Left ventricle myocardium inferior (tissue), 1 donor: ENCODE measurements around the gene SPG7. TPM values are rescaled to one million over a fixed set of nuclear protein-coding genes. Genes with fewer than 3 reads are reported as not detected.
A peak's percentile ranks its signal among the peaks of the same experiment; 100 is the strongest.

Experiments
- DNase-seq: peaks from one replicate; pipeline ENCODE4 v3.0.0-alpha.2; 2020
- H3K27ac ChIP-seq: fragments of 200-600 bp; replicated peaks from 2 replicates; pipeline ENCODE4 v1.8.0; 2021
- H3K27me3 ChIP-seq: fragments of 200-600 bp; 2 replicates; pipeline ENCODE4 v1.8.0; 2021; ENCODE audit warnings: low read depth
- H3K36me3 ChIP-seq: fragments of 200-600 bp; 2 replicates; pipeline ENCODE4 v1.8.0; 2021
- H3K4me1 ChIP-seq: fragments of 200-600 bp; 2 replicates; pipeline ENCODE4 v1.8.0; 2021
- H3K4me3 ChIP-seq: fragments of 200-600 bp; 2 replicates; pipeline ENCODE4 v1.8.0; 2021; ENCODE audit warnings: mild to moderate bottlenecking, moderate library complexity
- H3K9me3 ChIP-seq: fragments of 200-600 bp; replicated peaks from 2 replicates; pipeline ENCODE4 v1.8.0; 2021
- CTCF ChIP-seq: fragments of 200-600 bp; IDR thresholded peaks from 2 replicates; pipeline ENCODE4 v1.8.0; 2021; ENCODE audit warnings: antibody characterized with exemption, mild to moderate bottlenecking, borderline replicate concordance
- intact Hi-C: fragments of 100-400 bp; cut with micrococcal nuclease; formaldehyde crosslinking; loops from one replicate; pipeline ENCODE4 v1.11.0; 2022
- total RNA-seq: library from RNA; stranded (reverse); fragmentation: NEBNext Ultra II Directional; extraction: Animal tissue kit (Norgen Biotek cat#: 25700); gene quantifications from one replicate; pipeline ENCODE4 v1.2.1, GENCODE V29; 2021
- donor health status: DM: no; HTN: yes; CAD: no; lungs with severe emphysema.

Gene SPG7
- total RNA-seq, 1 donor from 2014 or later, result 104 TPM

GRCh38 chr16:89475144-89475543 is 33.1 kb upstream of the SPG7 start:
- Histone ChIP-seq H3K27me3 (no peaks in the 10 kb centered on the region), H3K9me3 (no peaks in the 10 kb centered on the region), H3K27ac (no peak overlapping the region), H3K36me3 (no peaks in the 10 kb centered on the region), H3K4me3 (no peak overlapping the region), H3K4me1 (peaks cover 96% of the 10 kb centered on the region)
- no peak for DNase-seq
- intact Hi-C loops, result no loop called here
- TF ChIP-seq CTCF, result no peak

- no peaks in the 10 kb centered on the region for H3K36me3 ChIP-seq
- DNase-seq, result no peak
- intact Hi-C loops, result no loop called here
- H3K4me3 ChIP-seq, result no peak overlapping the region
- no peaks in the 10 kb centered on the region for H3K27me3 ChIP-seq
- no peaks in the 10 kb centered on the region for H3K9me3 ChIP-seq
- peaks cover 96% of the 10 kb centered on the region for H3K4me1 ChIP-seq
- TF ChIP-seq CTCF, result no peak
- H3K27ac ChIP-seq, result no peak overlapping the region
Observed at GRCh38 chr16:89476379-89476778, 31.8 kb upstream of the SPG7 start.

GRCh38 chr16:89476811-89477261 is 31.4 kb upstream of the SPG7 start:
- no peak for TF ChIP-seq CTCF
- H3K4me3 ChIP-seq, result no peak overlapping the region
- no peak overlapping the region for H3K27ac ChIP-seq
- no peaks in the 10 kb centered on the region for H3K36me3 ChIP-seq
- intact Hi-C loops, result no loop called here
- no peaks in the 10 kb centered on the region for H3K27me3 ChIP-seq
- H3K4me1 ChIP-seq, result peaks cover 96% of the 10 kb centered on the region
- no peaks in the 10 kb centered on the region for H3K9me3 ChIP-seq
- no peak for DNase-seq

- H3K4me1 ChIP-seq, result peaks cover 96% of the 10 kb centered on the region
- no peaks in the 10 kb centered on the region for H3K9me3 ChIP-seq
- intact Hi-C loops, result no loop called here
- H3K36me3 ChIP-seq, result no peaks in the 10 kb centered on the region
- DNase-seq, result no peak
- H3K4me3 ChIP-seq, result no peak overlapping the region
- no peaks in the 10 kb centered on the region for H3K27me3 ChIP-seq
- H3K27ac ChIP-seq, result no peak overlapping the region
- TF ChIP-seq CTCF, result no peak
Observed at GRCh38 chr16:89478576-89479221, 29.5 kb upstream of the SPG7 start.

GRCh38 chr16:89481356-89481955 is 26.7 kb upstream of the SPG7 start:
- DNase-seq, result no peak
- H3K9me3 ChIP-seq, result no peaks in the 10 kb centered on the region
- H3K36me3 ChIP-seq, result no peaks in the 10 kb centered on the region
- H3K27me3 ChIP-seq, result no peaks in the 10 kb centered on the region
- peak overlapping the region; percentile 33 for H3K27ac ChIP-seq
- intact Hi-C loops, result loop anchor here (10.0 kb wide), 1 partner anchor 147 kb away; no protein-coding TSS in a partner anchor
- peaks cover 98% of the 10 kb centered on the region for H3K4me1 ChIP-seq
- no peak for TF ChIP-seq CTCF
- no peak overlapping the region for H3K4me3 ChIP-seq
